ENCODE results near the gene RUNX2.

The RUNX2 gene

GRCh38 chr6:45590226-45590625 lies 262.1 kb downstream of the RUNX2 start (continued):
- TF ChIP-seq ZNF548 (tag by site-specific recombination; IDR thresholded peaks at IDR 0.05): no peak
- peak; percentile 59 for TF ChIP-seq ZNF629 (tag by site-specific recombination; IDR thresholded peaks at IDR 0.05)
- no peak for TF ChIP-seq GLIS1 (tag by site-specific recombination; IDR thresholded peaks at IDR 0.05)
- TF ChIP-seq ZNF354C (tag by site-specific recombination; IDR thresholded peaks at IDR 0.05; ENCODE audit: borderline replicate concordance, low read depth): no peak
- TF ChIP-seq HOXC10 (CRISPR knock-in tag; IDR thresholded peaks at IDR 0.05): no peak
- TF ChIP-seq GLIS2 (tag by site-specific recombination; IDR thresholded peaks at IDR 0.05): no peak
- no peak for TF ChIP-seq ZNF658 (tag by site-specific recombination; IDR thresholded peaks at IDR 0.05)
- TF ChIP-seq ZNF184 (tag by site-specific recombination; IDR thresholded peaks at IDR 0.05): 0 out of 2 replicates have a peak, but pooled peaks have one; percentile 6
- no peak for TF ChIP-seq ZFHX2 (tag by site-specific recombination; conservative IDR thresholded peaks at IDR 0.05)
- TF ChIP-seq ZNF112 (tag by site-specific recombination; IDR thresholded peaks at IDR 0.05): no peak
- TF ChIP-seq ZNF398 (tag by site-specific recombination; IDR thresholded peaks at IDR 0.05): 0 out of 2 replicates have a peak, but pooled peaks have one; percentile 14
- no peak for TF ChIP-seq ZNF174 (tag by site-specific recombination; IDR thresholded peaks at IDR 0.05)
- TF ChIP-seq ZNF416 (tag by site-specific recombination; IDR thresholded peaks at IDR 0.05): no peak
- TF ChIP-seq KLF7 (tag by site-specific recombination; IDR thresholded peaks at IDR 0.05; ENCODE audit: borderline replicate concordance): no peak
- peak; percentile 81; the same call in 1 of the 2 replicates for TF ChIP-seq ZNF660 (tag by site-specific recombination; IDR thresholded peaks at IDR 0.05)
- no peak for TF ChIP-seq ZSCAN4 (tag by site-specific recombination; IDR thresholded peaks at IDR 0.05)
- TF ChIP-seq INSM2 (tag by site-specific recombination; IDR thresholded peaks at IDR 0.05): no peak
- TF ChIP-seq ZNF280C (tag by site-specific recombination; IDR thresholded peaks at IDR 0.05): no peak
- TF ChIP-seq ZNF19 (tag by site-specific recombination; IDR thresholded peaks at IDR 0.05; ENCODE audit: low read depth): no peak
- TF ChIP-seq ZNF692 (tag by site-specific recombination; IDR thresholded peaks at IDR 0.05): 0 out of 2 replicates have a peak, but pooled peaks have one; percentile 13
- TF ChIP-seq ZNF76 (tag by site-specific recombination; IDR thresholded peaks at IDR 0.05; ENCODE audit: borderline replicate concordance, low read depth): no peak
- TF ChIP-seq ZNF335 (tag by site-specific recombination; conservative IDR thresholded peaks at IDR 0.05): no peak
- TF ChIP-seq ZNF404 (tag by site-specific recombination; IDR thresholded peaks at IDR 0.05): no peak
- no peak for TF ChIP-seq ZNF16 (tag by site-specific recombination; IDR thresholded peaks at IDR 0.05; ENCODE audit: low read depth)
- no peak for TF ChIP-seq ZNF211 (tag by site-specific recombination; IDR thresholded peaks at IDR 0.05; ENCODE audit: low read depth)
- no peak for TF ChIP-seq SP3 (tag by site-specific recombination; IDR thresholded peaks at IDR 0.05)
- TF ChIP-seq WT1 (tag by site-specific recombination; IDR thresholded peaks at IDR 0.05): no peak
- TF ChIP-seq ZNF155 (tag by site-specific recombination; IDR thresholded peaks at IDR 0.05): no peak
- no peak for TF ChIP-seq ZNF555 (tag by site-specific recombination; conservative IDR thresholded peaks at IDR 0.05)
